Measurements from ENCODE around the gene RABAC1.

- TF ChIP-seq, protein P1, sequence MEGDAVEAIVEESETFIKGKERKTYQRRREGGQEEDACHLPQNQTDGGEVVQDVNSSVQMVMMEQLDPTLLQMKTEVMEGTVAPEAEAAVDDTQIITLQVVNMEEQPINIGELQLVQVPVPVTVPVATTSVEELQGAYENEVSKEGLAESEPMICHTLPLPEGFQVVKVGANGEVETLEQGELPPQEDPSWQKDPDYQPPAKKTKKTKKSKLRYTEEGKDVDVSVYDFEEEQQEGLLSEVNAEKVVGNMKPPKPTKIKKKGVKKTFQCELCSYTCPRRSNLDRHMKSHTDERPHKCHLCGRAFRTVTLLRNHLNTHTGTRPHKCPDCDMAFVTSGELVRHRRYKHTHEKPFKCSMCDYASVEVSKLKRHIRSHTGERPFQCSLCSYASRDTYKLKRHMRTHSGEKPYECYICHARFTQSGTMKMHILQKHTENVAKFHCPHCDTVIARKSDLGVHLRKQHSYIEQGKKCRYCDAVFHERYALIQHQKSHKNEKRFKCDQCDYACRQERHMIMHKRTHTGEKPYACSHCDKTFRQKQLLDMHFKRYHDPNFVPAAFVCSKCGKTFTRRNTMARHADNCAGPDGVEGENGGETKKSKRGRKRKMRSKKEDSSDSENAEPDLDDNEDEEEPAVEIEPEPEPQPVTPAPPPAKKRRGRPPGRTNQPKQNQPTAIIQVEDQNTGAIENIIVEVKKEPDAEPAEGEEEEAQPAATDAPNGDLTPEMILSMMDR (optimal IDR thresholded peaks at IDR 0.05 in 1 of 3, IDR thresholded peaks at IDR 0.05 in 1 of 3, conservative IDR thresholded peaks at IDR 0.05 in 1 of 3; ENCODE audit: extremely low read depth in 1 of 3, insufficient read depth in 2 of 3, low read length in 3 of 3), result no peak
- TF ChIP-seq EZH2 (IDR thresholded peaks at IDR 0.05; ENCODE audit: low read length), result no peak
Measured at GRCh38 chr19:42005504-42005903, 46.4 kb upstream of the RABAC1 start.

All from keratinocyte (primary cell).